NB4 (cell line): ENCODE measurements around the gene TMEM106C.

Experiments used
- POLR2A ChIP-seq: IDR thresholded peaks from 2 replicates; pipeline ENCODE4 v1.6.1; 2011; ENCODE audit warnings: mild to moderate bottlenecking; ENCODE audit not compliant: insufficient read length; ENCODE audit errors: extremely low read depth
- TF ChIP-seq, protein P1 (sequence below): IDR thresholded peaks from one replicate; pipeline ENCODE4 v1.5.1; 2012; ENCODE audit warnings: low read depth, low read length

DNA sequence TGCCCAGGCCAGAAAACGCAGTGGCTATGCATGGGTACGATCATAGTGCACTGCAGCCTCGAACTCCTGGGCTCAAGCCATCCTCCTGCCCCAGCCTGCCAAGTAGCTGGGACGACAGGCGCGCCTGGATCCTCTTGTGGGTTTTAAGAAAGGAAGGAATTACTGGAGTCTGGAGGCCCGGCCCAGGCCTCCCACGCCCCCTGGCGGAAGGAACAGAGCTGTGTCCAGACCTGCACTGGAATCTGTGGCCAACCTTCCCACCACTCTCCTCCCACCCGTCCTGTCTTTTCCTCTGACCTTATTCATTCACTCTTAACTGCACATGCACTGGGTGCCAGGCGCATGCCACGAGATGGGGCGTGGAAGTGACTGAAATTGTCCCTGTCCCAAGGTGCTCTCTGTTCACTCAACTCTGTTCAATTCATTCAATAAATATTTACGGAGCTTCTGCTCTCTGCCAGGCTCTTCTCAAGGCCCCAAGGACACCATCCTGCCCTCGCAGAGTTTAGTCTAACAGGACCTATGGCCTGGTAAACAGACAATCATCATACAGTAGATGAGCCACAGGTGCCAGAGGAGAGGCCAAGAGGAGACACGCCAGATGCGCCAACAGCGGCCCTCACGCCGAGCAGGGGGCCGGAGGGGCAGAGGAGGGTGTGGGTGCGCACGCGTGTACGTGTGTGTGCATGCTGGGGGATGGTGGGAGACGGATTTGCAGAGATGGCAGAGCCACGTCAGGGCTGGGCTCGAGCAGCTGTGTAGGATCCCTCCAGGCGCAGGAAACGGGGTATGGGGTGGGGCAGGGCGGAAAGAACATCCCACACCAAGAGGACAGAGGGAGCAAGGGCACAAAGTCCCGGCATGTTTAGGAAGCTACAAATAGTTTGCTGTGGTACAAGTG is 13.7 kb upstream of the TMEM106C start:
- no peak for TF ChIP-seq POLR2A
- TF ChIP-seq, protein P1, sequence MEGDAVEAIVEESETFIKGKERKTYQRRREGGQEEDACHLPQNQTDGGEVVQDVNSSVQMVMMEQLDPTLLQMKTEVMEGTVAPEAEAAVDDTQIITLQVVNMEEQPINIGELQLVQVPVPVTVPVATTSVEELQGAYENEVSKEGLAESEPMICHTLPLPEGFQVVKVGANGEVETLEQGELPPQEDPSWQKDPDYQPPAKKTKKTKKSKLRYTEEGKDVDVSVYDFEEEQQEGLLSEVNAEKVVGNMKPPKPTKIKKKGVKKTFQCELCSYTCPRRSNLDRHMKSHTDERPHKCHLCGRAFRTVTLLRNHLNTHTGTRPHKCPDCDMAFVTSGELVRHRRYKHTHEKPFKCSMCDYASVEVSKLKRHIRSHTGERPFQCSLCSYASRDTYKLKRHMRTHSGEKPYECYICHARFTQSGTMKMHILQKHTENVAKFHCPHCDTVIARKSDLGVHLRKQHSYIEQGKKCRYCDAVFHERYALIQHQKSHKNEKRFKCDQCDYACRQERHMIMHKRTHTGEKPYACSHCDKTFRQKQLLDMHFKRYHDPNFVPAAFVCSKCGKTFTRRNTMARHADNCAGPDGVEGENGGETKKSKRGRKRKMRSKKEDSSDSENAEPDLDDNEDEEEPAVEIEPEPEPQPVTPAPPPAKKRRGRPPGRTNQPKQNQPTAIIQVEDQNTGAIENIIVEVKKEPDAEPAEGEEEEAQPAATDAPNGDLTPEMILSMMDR: peak; percentile 94
